ENCODE results near the gene SLC35F6. TPM values are rescaled to one million over a fixed set of nuclear protein-coding genes. Genes with fewer than 3 reads are reported as not detected.
"Not testable (repeated sequence)": the region's sequence is repeated elsewhere in the genome, so short reads cannot be mapped to it uniquely, and the experiment has no call there.

Gene SLC35F6
- total RNA-seq, 1 donor from 2014 or later: 13.2 TPM

DNA sequence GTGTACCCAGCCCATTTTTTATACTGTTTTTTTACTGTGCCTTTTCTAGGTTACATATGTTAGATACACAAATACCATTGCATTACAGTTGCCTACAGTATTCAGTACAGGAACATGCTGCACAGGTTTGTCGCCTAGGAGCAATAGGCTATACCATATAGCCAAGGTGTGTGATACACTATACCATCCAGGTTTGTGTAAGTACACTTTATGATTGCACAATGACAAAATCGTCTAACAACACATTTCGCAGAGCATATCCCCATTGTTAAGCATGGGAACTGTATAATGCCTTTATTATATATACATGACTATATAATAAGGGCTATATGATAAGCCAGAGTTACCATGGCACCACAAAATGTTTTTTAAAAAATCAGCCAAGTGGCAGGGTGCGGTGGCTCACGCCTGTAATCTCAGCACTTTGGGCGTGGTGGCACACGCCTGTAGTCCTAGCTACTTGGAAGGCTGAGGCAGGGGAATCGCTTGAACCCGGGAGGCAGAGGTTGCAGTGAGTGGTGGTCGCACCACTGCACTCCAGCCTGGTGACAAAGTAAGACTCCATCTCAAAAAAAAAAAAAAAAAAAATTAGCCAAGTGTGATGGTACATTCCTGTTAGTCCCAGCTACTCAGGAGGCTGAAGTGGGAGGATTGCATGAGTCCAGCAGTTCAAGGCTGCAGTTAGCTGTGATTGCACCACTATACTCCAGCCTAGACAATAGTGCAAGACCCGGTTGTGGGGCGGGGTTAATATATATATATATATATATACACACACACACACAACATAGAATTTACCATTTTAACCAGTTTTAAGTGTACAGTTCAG, 19.0 kb downstream of the SLC35F6 start:
- no peak for DNase-seq (ENCODE audit: low spot score)

DNA sequence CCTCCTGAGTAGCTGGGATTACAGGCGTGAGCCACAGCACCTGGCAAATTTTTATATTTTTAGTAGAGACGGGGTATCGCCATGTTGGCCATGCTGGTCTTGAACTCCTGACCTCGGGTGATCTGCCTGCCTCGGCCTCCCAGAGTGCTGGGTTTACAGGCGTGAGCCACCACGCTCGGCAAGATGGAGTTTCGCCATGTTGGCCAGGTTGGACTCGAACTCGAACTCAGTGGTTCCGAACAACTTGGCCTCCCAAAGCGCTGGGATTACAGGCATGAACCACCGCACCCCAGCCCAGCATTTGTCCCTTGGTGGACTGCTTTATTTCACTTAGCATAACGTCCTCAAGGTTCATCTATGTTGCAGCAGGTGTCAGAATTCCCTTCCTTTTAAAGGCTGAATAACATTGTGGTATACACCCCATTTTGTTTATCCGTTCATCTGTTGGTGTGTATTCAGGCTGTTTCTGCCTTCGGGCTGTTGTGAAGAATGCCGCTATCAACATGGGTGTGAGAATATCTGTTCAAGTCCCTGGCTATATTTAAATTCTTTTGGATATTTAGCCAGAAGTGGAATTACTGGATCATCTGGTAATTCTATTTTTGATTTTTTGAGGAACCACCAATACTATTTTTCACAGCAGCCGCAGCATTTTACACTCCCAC, 20.6 kb downstream of the SLC35F6 start:
- no peak for DNase-seq (ENCODE audit: low spot score)

DNA sequence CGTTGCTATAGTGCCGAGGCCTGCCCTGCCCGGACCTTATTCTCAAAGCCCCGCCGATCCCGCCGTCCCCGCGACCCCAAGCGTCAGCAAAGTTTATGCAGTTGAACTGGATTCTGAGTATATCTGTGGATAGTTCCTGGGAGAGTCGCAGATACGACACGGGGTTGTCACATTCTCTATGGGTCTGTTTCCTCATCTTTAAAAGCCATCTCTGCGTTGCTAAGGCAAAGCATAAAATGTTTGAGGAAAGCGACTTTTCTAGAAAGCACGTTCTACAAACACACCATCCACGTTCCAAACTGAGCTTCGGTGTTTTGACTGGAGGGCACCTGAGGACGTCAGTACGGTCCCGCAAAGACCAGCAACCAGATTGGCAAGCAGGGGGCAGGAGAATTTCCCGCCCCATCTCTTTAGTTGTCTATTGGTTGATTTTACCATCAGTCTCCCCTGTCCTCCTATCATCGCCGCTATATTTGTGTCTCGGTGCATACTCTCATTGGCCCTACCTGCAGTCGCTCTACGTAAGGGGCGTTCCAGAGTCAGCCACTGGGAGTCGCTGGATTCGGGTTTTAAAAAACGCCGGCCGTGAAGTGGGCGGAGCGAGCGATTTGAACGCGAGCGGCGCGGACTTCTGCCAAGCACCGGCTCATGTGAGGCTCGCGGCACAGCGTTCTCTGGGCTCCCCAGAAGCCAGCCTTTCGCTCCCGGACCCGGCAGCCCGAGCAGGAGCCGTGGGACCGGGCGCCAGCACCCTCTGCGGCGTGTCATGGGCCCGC, 21.5 kb downstream of the SLC35F6 start, which contains the start of gene CENPA:
Gene CENPA (plus strand): TSS at position 626 of the 776 bp plus-strand sequence. CDS start 141 bp downstream, at position 767.
- peak; percentile 100 for DNase-seq (ENCODE audit: low spot score)

DNA sequence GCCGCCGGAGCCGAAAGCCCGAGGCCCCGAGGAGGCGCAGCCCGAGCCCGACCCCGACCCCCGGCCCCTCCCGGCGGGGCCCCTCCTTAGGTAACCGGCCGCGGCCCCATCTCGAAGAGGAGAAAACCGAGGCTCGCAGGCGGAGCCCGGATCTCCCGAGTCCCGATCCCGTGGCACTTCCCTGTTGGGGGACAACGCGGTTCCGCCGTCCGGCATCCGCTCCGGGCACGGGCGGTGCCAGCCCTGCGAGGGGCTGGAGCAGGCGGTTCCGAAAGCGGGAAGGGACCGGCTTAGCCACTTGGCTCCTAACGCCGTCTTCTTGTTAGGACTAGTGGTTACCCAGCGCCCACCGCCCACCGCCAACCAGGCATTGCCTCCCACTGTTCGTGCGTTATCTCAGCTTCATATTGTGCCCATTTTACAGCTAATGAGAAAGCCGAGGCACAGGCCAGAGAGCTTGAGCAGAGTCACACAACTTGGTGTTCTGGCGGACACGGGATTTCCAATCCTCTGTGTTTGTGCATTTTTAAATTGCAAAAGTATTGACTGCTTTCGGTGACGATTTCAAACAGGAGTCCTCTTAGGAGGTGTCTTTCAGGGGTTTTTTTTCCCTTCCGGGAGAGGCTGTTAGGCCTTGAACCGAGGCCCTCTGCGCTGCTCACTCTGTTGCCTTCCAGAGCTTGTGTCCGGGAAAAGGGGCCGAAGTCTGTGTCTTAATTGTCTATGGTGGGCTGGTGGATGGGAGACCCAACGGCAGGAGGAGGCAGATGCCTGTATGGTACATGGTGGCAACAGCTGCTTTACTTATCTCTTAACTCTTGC, 22.3 kb downstream of the SLC35F6 start:
- no peak for DNase-seq (ENCODE audit: low spot score)

DNA sequence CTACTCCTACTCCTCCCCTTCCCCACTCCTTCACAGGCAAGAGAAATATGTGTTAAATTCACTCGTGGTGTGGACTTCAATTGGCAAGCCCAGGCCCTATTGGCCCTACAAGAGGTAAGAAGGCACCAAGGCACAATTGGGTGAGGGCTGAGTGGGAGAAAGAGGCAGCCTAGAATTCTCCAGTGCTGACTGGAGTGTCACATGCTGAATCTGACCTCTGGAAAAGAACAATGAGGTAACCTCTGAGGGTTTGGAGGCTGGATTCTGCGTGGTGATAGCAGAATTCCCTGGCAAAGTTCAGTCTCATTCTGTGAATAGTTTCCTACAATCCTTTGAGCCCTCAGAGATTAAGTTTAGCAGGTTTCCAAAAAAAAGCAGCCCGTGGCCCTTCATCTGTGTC, 28.6 kb downstream of the SLC35F6 start:
- no peak for DNase-seq (ENCODE audit: low spot score)

DNA sequence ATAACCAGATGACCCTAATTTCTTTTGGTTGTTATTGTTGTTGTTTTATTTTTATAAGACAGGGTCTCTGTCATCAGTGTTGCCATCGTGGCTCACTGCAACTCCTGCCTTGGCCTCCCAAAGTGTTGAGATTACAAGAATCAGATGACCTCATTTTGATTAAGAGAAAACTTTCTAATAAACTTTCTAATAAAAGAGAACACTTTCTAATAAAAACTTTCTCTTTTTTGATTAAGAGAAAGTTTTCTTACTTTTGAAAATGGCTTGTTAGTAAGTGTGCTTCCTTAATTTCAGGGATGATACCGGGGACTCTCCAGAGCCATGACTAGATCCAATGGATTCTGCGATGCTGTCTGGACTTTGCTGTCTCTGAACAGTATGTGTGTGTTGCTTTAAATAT, 29.4 kb downstream of the SLC35F6 start:
- DNase-seq (ENCODE audit: low spot score): no peak

DNA sequence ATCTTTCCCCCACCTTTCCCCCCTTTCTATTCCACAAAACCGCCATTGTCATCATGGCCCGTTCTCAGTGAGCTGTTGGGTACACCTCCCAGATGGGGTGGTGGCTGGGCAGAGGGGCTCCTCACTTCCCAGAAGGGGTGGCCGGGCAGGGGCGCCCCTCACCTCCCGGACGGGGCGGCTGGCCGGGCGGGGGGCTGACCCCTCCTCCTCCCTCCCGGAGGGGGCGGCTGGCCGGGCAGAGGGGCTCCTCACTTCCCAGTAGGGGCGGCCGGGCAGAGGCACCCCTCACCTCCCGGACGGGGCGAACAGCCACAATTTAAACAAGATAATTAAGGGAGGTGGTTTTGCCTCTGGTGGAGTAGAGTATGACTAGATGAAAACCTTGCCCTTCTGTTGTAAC, 31.1 kb downstream of the SLC35F6 start:
- DNase-seq (ENCODE audit: low spot score): not testable (repeated sequence)

DNA sequence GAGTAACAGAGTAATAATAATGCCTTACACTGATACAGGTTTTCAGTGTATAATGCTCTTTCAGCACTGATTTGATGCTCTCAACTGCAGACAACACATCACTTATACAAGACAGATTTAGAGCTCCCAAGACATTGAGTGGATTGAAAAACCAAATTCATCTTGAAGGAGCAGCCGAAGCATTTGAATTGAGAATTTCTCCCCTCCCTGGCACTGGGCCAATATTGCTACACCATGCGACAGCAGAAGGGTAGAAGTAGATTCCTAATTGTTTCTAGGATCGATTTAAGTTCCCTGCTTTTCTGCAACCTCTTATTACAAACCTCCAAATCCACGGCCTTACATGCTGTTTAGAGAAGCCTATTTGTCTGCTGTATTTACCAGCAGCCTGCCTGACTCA, 37.2 kb downstream of the SLC35F6 start:
- DNase-seq (ENCODE audit: low spot score): no peak

DNA sequence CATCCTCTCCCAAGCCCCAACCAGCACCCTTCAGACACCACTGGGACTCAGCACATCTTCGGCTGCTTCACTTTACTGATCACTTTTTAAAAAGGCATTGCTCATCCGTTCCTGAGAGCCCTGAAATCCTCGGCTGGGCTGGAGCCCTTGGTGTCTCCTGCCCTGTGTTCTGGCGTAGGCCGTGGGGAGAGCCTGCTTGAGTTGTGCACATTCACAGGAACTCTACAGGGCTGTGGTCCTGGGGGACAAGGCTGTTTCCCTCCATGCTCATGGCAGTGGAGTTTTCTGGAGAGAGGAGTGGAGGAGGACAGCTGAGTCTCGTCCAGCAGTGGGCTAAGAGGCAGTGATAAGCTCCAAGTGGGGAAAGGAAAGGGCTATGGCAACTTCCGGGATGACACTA, 37.7 kb downstream of the SLC35F6 start:
- no peak for DNase-seq (ENCODE audit: low spot score)

DNA sequence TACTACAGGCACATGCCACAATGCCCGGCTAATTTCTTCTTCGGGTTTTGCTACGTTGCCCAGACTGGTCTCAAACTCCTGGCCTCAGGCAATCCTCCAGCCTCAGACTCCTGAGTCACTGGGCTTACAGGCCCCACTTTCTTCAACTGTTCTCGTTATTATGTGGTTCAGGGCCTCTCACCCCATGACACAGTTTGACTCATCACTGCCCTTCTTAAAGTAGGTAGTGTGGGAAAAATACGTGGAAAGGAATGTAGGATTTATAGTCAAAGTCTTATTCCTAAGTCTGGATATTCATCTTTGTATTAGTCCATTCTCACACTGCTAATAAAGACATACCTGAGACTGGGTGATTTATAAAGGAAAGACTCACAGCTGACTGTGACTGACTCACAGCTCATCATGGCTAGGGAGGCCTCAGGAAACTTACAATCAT, 41.2 kb downstream of the SLC35F6 start:
- DNase-seq (ENCODE audit: low spot score): no peak

DNA sequence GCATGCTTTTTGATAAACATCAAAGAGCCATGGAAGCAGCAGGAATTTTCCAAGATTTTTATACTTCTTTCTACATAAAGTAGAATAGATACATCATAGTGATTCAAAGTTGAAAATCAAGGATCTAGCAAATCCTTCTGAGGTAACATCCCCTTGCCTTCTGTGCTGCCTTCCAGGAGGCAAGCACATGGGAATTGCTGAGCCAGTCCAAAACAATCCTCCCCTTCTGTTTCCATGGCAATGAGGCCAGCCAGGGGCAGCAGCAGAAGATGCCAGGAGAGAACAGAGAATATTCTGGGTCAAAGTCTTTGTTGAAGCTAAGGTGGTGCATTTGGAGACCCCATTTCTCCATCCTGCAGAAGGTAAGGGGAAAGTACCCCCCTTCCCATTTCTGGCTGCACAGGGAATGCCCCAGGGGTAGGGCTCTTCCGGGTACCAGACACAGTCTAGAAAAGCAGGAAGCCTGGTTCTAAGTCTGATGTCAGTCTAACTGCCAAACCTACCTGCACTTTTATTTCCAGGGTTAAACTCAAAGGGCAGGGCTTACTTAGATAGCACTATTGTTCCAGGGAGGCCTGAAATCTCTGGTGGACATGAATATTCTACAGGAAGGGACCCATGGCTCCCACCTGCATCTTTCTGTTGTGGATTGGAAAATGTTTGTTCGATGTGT, 43.8 kb downstream of the SLC35F6 start:
- peak; percentile 74 for DNase-seq (ENCODE audit: low spot score)

DNA sequence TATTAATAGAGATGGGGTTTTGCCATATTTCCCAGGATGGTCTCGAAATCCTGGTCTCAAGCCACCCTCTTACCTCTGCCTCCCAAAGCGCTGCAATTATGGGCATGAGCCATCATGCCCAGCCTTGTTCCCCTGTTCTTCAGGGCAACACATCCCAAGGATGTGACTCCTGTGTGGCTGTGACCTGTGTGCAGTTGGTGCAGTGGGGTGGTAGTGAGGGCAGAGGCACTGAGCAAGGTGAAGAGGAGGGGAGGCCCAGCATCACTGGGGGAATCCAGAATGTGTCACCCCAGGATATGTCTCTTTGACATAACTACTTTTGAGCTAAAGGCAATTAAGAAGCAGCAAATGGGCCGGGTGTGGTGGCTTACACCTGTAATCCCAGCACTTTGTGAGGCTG, 45.1 kb downstream of the SLC35F6 start:
- DNase-seq (ENCODE audit: low spot score): no peak

DNA sequence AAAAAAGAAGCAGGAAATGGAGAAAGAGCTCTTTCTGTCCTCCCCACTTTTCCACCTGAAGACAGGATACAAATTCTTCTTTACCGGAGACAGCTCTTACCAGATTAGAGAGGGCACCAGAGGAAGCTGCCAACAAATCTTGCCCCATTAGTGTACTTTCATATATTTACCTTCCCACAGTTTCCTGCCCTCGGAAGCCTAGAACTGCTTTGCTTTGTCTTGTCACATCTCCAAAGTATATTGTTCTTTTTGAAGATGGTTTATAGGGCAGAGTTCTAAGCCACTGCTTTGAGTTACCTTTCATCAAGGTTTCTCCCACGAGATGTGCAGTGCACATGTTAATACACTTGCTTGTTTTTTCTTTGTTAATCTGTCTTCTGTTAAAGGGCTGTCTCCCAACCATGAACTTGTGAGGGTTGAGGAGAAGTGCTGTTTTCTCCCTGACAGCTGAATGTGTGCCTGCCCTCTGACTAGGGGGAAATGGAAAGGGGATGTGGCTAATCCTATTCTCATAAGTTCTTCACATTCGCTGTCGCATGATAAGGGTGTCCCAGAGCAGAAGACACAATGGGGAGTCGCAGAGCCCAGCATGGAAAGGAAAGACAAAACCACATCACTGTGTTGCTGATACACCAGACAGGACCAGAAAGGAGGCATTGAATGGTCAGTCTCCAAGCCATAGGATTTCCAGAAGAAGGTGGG, 45.9 kb downstream of the SLC35F6 start:
- DNase-seq (ENCODE audit: low spot score): no peak

DNA sequence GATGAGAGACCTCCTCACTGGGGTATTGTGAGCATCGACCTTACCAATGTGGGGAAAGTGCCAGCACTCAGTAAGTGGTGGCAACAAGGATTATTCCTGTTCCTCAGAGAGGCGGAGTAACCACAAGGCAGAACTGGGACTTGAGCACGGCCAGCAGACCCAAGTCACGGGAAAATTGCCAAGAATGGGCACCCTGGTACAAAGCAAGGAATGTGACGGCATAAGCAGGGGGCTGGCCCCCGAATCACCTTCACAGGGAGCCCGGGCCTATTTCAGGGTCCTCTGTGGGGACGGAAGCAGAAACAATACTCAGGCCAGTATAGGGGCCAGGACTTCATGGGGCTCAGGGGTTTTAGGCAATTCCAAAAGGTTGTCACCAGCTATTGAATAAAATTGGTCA, 47.2 kb downstream of the SLC35F6 start:
- no peak for DNase-seq (ENCODE audit: low spot score)

DNA sequence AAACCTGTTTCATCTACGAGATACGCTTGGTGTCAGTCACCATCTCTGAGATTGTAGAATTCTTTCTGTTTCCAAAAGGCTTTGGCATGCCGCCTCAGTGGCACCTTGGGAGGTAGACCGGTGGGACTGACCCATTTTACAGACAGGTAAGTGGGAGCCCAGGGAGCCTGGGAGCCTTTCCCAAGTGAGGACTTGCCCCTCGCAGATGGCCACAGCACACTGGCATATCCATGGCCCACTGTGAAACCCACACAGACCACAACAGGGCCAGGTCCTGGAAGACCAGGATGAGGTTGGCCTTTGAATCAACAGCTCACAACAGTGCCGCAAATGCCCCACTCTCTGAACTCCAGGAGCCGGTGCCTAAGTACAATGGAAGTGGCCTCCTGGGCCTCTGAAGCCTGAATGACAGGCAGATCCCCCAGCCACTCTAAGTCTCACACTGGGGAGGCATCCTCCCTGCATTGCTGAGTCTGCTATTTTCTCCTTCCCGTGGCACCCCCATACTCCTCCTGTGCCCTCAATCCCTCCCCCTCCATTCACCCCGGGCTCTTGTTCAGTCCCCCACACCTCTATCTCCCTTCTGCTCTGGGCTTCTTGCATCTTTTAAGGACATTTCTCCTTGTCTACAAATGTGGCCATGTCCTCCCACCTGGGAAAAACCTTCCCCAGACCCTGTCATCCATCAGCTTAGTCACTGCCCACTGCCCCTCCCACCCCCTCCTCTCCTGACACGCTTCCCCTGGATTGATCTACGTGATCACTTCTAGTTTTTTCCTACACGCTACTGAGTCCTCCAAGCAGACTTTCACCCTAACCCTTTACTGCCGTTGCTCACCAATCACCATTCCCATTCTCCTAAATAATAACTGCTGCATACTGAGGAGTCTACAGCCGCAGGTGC, 48.0 kb downstream of the SLC35F6 start:
- no peak for DNase-seq (ENCODE audit: low spot score)

DNA sequence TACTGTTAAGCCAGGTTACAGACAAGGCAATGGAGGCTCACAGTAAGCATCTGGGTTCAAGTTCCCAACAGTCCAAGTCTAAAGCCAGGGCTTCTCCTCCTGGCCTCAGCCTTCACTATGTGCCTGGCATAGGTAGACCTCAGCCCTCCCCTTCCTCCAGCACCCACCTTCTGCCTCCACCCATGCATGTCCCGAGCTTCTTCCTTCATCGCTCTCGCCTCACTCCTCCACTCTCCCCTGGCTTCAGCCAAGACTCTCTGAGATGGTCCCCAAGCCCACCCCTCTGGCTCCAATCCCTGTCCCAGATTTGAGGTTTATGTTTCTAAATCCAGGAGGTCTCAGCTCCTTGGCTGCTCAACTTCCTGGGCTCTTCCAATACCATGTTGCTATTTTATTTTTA, 48.6 kb downstream of the SLC35F6 start:
- DNase-seq (ENCODE audit: low spot score): no peak

DNA sequence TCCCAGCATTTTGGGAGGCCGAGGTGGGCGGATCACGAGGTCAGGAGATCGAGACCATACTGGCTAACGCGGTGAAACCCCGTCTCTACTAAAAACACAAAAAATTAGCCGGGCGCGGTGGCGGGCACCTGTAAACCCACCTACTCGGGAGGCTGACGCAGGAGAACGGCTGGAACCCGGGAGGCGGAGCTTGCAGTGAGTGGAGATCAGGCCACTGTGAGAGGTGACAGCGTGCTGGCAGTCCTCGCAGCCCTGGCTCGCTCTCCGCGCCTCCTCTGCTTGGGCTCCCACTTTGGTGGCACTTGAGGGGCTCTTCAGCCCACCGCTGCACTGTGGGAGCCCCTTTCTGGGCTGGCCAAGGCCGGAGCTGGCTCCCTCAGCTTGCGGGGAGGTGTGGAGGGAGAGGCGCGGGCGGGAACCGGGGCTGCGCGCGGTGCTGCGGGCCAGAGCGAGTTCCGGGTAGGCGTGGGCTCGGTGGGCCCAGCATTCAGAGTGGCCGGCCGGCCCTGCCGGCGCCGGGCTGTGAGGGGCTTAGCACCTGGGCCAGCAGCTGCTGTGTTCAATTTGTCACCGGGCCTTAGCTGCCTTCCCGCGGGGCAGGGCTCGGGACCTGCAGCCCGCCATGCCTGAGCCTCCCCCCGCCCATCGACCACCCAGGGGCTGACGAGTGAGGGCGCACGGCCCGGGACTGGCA, 50.1 kb downstream of the SLC35F6 start:
- DNase-seq (ENCODE audit: low spot score): not testable (repeated sequence)

DNA sequence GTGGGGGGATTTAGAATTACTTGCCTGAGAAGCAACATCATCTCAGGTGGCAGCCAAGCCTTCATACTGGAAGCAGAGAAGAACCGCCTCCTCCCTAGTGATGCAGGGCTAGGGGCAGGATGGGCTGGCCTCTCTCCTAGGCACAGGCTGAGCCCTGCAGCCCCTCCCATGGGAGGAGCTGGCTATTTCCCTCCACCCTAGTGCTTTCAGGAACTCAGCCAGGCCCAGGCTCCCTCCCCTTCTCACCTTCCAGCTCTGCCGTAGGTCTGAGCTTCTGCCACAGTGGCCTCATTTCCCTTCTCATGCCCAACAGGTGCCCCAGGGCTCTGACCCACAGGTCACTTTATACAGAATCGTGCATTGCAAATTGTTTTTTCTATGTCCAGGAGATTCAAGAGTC, 52.8 kb downstream of the SLC35F6 start:
- DNase-seq (ENCODE audit: low spot score): no peak

Data from umbilical cord (tissue), 2 donors.